Heart right ventricle (tissue), 16 donors: Measurements from ENCODE around the gene AIP. TPM values are rescaled to one million over a fixed set of nuclear protein-coding genes. Genes with fewer than 3 reads are reported as not detected.

Experiments used
- ATAC-seq, 8 donors: fragments of 200-7000 bp; cut with Tn5 transposase; one replicate each; pipeline ENCODE4 v1.9.1; 2020; ENCODE audit warnings: mild to moderate bottlenecking in 8 of 8, moderate library complexity in 8 of 8, moderate number of reproducible peaks in 1 of 8
- DNase-seq, 2 donors: peaks; one replicate each; pipeline ENCODE4 v3.0.0-alpha.2; 2020
- H3K27ac ChIP-seq, 10 donors: fragments of 200-600 bp; sonication (generic) in 2 of 10; one replicate each; pipeline versions ENCODE4 v1.5.0 to v1.8.0; 2020 to 2022; ENCODE audit warnings: mild to moderate bottlenecking in 3 of 10
- H3K27me3 ChIP-seq, 7 donors: fragments of 200-600 bp; one replicate each; pipeline ENCODE4 v1.8.0; 2021 to 2022; ENCODE audit warnings: mild to moderate bottlenecking in 2 of 7
- H3K36me3 ChIP-seq, 9 donors: fragments of 200-600 bp; sonication (generic) in 1 of 9; one replicate each; pipeline versions ENCODE4 v1.5.0 to v1.8.0; 2020 to 2022; ENCODE audit warnings: mild to moderate bottlenecking in 2 of 9
- H3K4me1 ChIP-seq, 9 donors: fragments of 200-600 bp; sonication (generic) in 1 of 9; one replicate each; pipeline versions ENCODE4 v1.5.0 to v1.8.0; 2020 to 2022; ENCODE audit warnings: mild to moderate bottlenecking in 4 of 9
- H3K4me3 ChIP-seq, 10 donors: fragments of 200-600 bp; sonication (generic) in 2 of 10; one replicate each; pipeline versions ENCODE4 v1.5.0 to v1.8.0; 2020 to 2022; ENCODE audit warnings: mild to moderate bottlenecking in 7 of 10, moderate library complexity in 2 of 10
- H3K9me3 ChIP-seq, 11 donors: fragments of 200-600 bp in 10 of 11; sonication (generic) in 2 of 11; one replicate each; pipeline versions ENCODE4 v1.5.0 to v1.8.0; 2013 to 2022; ENCODE audit warnings: mild to moderate bottlenecking in 2 of 11, control low read depth in 1 of 11, moderate library complexity in 1 of 11
- WGBS, 2 donors: extraction: QIAGEN DNeasy Blood & Tissue Kit; methylation state at CpG; one replicate each; pipeline ENCODE4 v1.1.7; 2013; ENCODE audit warnings: inconsistent platforms in 1 of 2; 5-methylcytosine and 5-hydroxymethylcytosine counted together
- intact Hi-C, 10 donors: fragments of 100-400 bp; cut with DNase I; formaldehyde crosslinking; loops; one replicate each; pipeline versions ENCODE4 v1.11.1 to v1.14.2; 2022
- polyA plus RNA-seq, 2 donors: library from polyadenylated mRNA; stranded (reverse); fragments of 200-250 nt; gene quantifications; one replicate each; pipeline ENCODE4 v1.2.3, GENCODE V29; 2013
- total RNA-seq, 10 donors: library from RNA; stranded (reverse); fragmentation: NEBNext Ultra II Directional in 3 of 10; extraction: Animal tissue kit (Norgen Biotek cat#: 25700) in 3 of 10; gene quantifications; one replicate each; pipeline versions ENCODE4 v1.2.1 to v1.2.4, GENCODE V29; 2021 to 2023
- TF ChIP-seq, protein P1 (sequence below), 9 donors: fragments of 200-600 bp; sonication (generic) in 2 of 9; IDR thresholded peaks; one replicate each; pipeline versions ENCODE4 v1.5.0 to v1.8.0; 2021 to 2022; ENCODE audit warnings: antibody characterized with exemption in 9 of 9, mild to moderate bottlenecking in 5 of 9, moderate library complexity in 1 of 9
- donor health status: Arrhythmogenic right ventricular cardiomyopathy.
- donor health status: ischemic (EF 13 %, LVEDD 7.1; RV severe dilation, severe dysfunction).
- donor health status: healthy with polysubstance abuse.
- donor health status: DM: no; HTN: yes; CAD: no.
- donor health status: DM: no; HTN: no; CAD: no.
- donor health status: ischemic (EF 25% LVEDD 6.9; RV normal size, moderate dysfunction).
- donor health status: ischemic (EF 25% LVEDD 5.7; RV mildly dilated, moderate dysfunction).
- donor health status: healthy.
- donor health status: DM: yes; HTN: yes; CAD: no.
- donor health status: Ischemic cardiomyopathy.
- donor health status: ischemic (EF 35%, LVEDD 5.7; RV mildly dilated, moderate dysfunction).
- donor health status: nonischemic (EF 11% LVEDD 7.7; RV severe dilation, severe dysfunction).
- donor health status: DM: yes; HTN: yes; CAD: no.
- donor health status: PGD.
- donor health status: ischemic (EF 29% LVEDD 5.4; RV normal size, mild dysfunction).
- donor health status: nonischemic (EF 23%, LVEDD 6.1; RV moderate dilation, normal function).

AIP gene
- total and polyA plus RNA-seq, 12 donors: 37.5 to 104 (median 52.3) TPM

DNA sequence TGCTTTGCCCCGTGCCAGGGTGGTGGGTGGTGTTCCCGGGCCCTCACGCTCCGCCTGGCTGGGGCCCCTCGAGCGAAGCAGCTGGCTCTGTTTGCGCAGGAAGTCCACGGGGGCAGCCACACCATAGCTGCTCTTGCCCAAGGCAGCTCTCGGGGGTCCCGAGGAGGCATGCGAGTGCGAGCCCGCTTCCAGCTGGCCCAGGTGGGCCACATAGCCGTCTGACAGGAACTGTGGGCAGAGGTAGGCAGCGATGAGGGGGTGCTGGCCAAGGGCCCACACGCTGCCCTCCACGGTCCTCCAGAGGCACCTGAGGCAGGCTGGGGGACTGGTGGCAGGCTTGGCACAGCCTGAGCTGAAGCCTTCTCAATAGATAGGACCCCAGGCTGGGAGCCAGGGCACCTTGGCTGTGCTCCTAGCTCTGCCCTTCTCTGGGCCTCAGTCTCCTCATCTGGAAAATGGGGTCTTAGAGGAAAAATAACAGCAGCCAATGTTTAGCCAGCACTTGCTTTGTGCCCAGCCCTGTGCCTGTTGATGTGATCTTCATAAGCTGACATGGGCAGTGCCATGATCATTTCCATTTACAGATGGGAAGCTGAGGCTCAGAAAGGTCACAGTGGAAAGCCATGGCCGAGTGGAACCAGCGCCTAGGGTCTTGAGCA lies 9.4 kb downstream of the AIP start:
- no peak overlapping the region for H3K27ac ChIP-seq
- no peaks in the 10 kb centered on the region for H3K27me3 ChIP-seq
- ATAC-seq (no peak), DNase-seq (no peak)
- H3K9me3 ChIP-seq: no peaks in the 10 kb centered on the region
- peaks cover 0 to 97% (median 61%) of the 10 kb centered on the region in 9 donors for H3K36me3 ChIP-seq
- TF ChIP-seq, protein P1, sequence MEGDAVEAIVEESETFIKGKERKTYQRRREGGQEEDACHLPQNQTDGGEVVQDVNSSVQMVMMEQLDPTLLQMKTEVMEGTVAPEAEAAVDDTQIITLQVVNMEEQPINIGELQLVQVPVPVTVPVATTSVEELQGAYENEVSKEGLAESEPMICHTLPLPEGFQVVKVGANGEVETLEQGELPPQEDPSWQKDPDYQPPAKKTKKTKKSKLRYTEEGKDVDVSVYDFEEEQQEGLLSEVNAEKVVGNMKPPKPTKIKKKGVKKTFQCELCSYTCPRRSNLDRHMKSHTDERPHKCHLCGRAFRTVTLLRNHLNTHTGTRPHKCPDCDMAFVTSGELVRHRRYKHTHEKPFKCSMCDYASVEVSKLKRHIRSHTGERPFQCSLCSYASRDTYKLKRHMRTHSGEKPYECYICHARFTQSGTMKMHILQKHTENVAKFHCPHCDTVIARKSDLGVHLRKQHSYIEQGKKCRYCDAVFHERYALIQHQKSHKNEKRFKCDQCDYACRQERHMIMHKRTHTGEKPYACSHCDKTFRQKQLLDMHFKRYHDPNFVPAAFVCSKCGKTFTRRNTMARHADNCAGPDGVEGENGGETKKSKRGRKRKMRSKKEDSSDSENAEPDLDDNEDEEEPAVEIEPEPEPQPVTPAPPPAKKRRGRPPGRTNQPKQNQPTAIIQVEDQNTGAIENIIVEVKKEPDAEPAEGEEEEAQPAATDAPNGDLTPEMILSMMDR (IDR thresholded peaks at IDR 0.05): no peak
- H3K4me1 ChIP-seq: no peaks in the 10 kb centered on the region
- WGBS, 2 donors: 88 to 89% methylated on average over 19 of the region's 19 CpGs
- H3K4me3 ChIP-seq: no peak overlapping the region
- intact Hi-C loops: no loop called here

DNA sequence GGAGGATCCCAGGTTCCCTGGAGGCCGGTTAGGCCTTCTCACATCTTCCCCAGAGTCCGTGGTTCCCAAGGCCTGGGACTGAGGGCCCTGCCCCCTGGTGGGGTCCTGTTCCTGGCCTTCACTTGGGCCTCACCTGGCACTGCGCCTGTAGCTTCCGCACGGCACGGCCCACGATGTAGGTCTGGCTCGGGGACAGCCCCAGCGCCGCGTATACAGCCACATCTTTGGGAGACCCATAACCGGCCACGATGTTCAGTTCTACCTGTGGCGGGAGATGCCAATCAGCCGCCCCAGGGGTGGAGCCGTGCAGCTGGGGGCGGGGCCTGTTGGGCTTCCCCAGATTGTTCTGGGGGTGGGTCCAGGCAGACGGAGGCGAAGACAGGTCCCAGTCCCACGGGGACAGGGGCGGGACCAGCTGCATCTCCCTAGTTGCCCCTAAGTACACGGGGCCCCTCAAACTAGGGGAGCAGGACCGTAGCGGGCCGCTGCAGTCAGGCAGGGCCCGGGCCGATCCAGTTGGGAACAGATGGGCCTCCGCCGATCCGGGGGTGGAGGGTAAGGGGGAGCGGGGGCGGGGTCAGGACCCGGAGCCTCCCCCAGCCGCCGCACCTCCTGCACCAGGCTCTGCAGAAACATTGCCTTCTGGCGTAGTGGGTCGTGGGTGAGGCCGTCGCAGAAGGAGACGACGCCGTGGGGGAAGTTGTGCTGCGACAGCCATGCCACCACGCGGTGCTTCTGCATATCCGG lies 10.1 kb downstream of the AIP start:
- Histone ChIP-seq H3K9me3 (no peaks in the 10 kb centered on the region), H3K27me3 (no peaks in the 10 kb centered on the region), H3K27ac (no peak overlapping the region), H3K4me3 (no peak overlapping the region), H3K36me3 (peaks cover 0 to 97% (median 61%) of the 10 kb centered on the region in 9 donors), H3K4me1 (peaks cover 0 to under 1% (median 0%) of the 10 kb centered on the region in 9 donors)
- 83 to 90% methylated on average over 43 to 46 of the region's 46 CpGs for WGBS, 2 donors
- no peak for ATAC-seq
- DNase-seq: no peak
- intact Hi-C loops: no loop called here
- TF ChIP-seq, protein P1 (IDR thresholded peaks at IDR 0.05): no peak

DNA sequence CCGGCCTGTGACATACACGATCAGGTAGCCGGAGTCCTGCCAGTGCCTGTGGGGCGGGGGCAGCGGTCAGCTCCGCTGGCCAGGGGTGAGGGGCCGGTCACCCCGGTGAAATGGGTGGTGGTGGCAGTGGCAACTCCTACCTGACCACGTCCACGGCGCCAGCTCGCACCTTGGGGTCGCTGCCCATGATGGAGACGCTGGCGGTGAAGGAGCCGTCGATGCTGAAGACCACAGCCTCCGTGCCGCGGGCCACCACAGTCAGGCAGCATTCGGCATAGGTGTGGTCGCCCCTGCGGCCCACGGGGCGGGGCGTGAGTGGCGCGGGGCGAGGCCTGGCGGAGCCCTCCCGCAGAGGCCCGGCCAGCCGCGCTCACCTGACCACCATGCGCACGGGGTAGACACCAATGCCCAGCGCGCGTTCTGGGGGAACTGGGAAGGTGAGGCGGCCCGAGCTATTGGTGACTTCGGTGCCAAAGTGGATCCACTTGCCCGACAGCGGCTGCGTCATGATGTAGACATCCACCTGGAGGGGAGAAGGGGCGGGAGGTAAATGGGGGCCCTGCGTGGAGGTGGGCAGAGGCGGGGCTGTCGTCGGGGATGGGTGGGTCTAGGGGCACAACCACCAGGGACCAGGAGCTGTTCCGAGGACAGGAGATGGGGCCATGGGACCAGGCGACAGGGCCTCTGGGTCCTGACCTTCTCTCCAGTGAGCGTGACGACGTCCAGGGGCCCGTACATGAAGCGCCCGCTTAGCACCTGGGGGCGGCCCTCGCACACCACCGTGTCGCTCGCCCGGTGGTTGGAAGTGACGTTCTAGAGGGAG lies 10.9 kb downstream of the AIP start:
- intact Hi-C loops: no loop called here
- Histone ChIP-seq H3K27ac (no peak overlapping the region), H3K4me1 (peaks cover 0 to 8% (median 0%) of the 10 kb centered on the region in 9 donors), H3K36me3 (peaks cover 0 to 100% (median 61%) of the 10 kb centered on the region in 9 donors), H3K4me3 (no peak overlapping the region), H3K9me3 (no peaks in the 10 kb centered on the region), H3K27me3 (no peaks in the 10 kb centered on the region)
- DNase-seq (no peak), ATAC-seq (no peak)
- TF ChIP-seq, protein P1 (IDR thresholded peaks at IDR 0.05): no peak
- WGBS, 2 donors: 95 to 96% methylated on average over 53 to 65 of the region's 65 CpGs
